Kidney epithelial cell (primary cell): ENCODE data around the gene PACSIN1. TPM values are rescaled to one million over a fixed set of nuclear protein-coding genes. Genes with fewer than 3 reads are reported as not detected.

Experiments
- DNase-seq: peaks from one replicate; pipeline ENCODE4 v3.0.0-alpha.2; 2010; ENCODE audit warnings: low read depth
- H3K27me3 ChIP-seq: 2 replicates; pipeline ENCODE4 v1.6.0; 2011; ENCODE audit warnings: low read length; ENCODE audit not compliant: control insufficient read depth, insufficient read depth
- H3K36me3 ChIP-seq: 2 replicates; pipeline ENCODE4 v1.5.1; 2011; ENCODE audit warnings: low read length; ENCODE audit not compliant: control insufficient read depth, insufficient read depth
- H3K4me3 ChIP-seq: 2 replicates; pipeline ENCODE4 v1.5.1; 2011; ENCODE audit warnings: low read depth, mild to moderate bottlenecking, control low read depth, low read length
- CTCF ChIP-seq: IDR thresholded peaks from 2 replicates; pipeline ENCODE4 v1.5.1; 2011; ENCODE audit warnings: mild to moderate bottlenecking, moderate library complexity, low read length, control low read depth, inconsistent platforms; ENCODE audit not compliant: insufficient read depth, poor library complexity, severe bottlenecking
- total RNA-seq: library from RNA; depleted of rRNA; stranded (reverse); fragments of >200 nt; gene quantifications from 2 replicates; pipeline ENCODE4 v1.2.3, GENCODE V29; 2015

PACSIN1 gene
- total RNA-seq, 1 donor from 2014 or later = 0.04 TPM

GRCh38 chr6:34438705-34439104, 27.2 kb upstream of the PACSIN1 start:
- no peak for TF ChIP-seq CTCF
- no peaks in the 10 kb centered on the region for H3K36me3 ChIP-seq
- no peak for DNase-seq
- H3K4me3 ChIP-seq = no peak overlapping the region
- H3K27me3 ChIP-seq = no peaks in the 10 kb centered on the region

GRCh38 chr6:34439442-34439841, 26.4 kb upstream of the PACSIN1 start:
- no peak for TF ChIP-seq CTCF
- Histone ChIP-seq H3K27me3 (no peaks in the 10 kb centered on the region), H3K4me3 (no peak overlapping the region), H3K36me3 (no peaks in the 10 kb centered on the region)
- no peak for DNase-seq

GRCh38 chr6:34441526-34441925, 24.4 kb upstream of the PACSIN1 start:
- DNase-seq = no peak
- Histone ChIP-seq H3K36me3 (no peaks in the 10 kb centered on the region), H3K4me3 (no peak overlapping the region), H3K27me3 (no peaks in the 10 kb centered on the region)
- TF ChIP-seq CTCF = no peak

- no peak for TF ChIP-seq CTCF
- no peak overlapping the region for H3K4me3 ChIP-seq
- no peak for DNase-seq
- H3K36me3 ChIP-seq = no peaks in the 10 kb centered on the region
- peaks cover 3% of the 10 kb centered on the region for H3K27me3 ChIP-seq
Observed at GRCh38 chr6:34445313-34445860, 20.5 kb upstream of the PACSIN1 start.

- DNase-seq = no peak
- H3K27me3 ChIP-seq = peaks cover 3% of the 10 kb centered on the region
- no peak for TF ChIP-seq CTCF
- H3K36me3 ChIP-seq = no peaks in the 10 kb centered on the region
- H3K4me3 ChIP-seq = no peak overlapping the region
Observed at GRCh38 chr6:34447386-34447785, 18.5 kb upstream of the PACSIN1 start.

- TF ChIP-seq CTCF = no peak
- DNase-seq = no peak
- Histone ChIP-seq H3K4me3 (no peak overlapping the region), H3K27me3 (peaks cover 3% of the 10 kb centered on the region), H3K36me3 (no peaks in the 10 kb centered on the region)
Observed at GRCh38 chr6:34447910-34448309, 18.0 kb upstream of the PACSIN1 start.
